Measurements from ENCODE around the gene DCAF5. TPM values are rescaled to one million over a fixed set of nuclear protein-coding genes. Genes with fewer than 3 reads are reported as not detected.

The DCAF5 gene
- total RNA-seq, 1 donor from 2014 or later, result 57.3 TPM

DNA sequence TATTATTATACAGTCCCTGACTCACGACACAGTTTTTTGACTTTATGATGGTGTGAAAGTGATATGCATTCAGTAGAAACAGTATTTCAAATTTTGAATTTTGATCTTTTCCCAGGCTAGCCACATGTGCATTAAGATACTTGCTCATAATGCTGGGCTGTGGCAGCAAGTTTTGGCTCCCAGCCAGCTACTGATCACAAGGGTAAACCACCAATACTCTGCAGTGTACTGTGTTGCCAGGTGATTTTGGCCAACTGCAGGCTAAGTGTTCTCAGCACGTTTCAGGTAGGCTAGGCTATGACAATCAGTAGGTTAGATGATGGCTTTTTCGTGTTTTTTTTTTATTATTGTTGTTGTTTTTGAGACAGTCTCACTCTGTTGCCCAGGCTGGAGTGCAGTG lies 104.5 kb downstream of the DCAF5 start:
- no peak for ATAC-seq
- H3K4me3 ChIP-seq, result no peak overlapping the region
- H3K36me3 ChIP-seq, result peaks cover 7% of the 10 kb centered on the region
- no peaks in the 10 kb centered on the region for H3K9me3 ChIP-seq
- no peak overlapping the region for H3K27ac ChIP-seq
- no peak for TF ChIP-seq CTCF (IDR thresholded peaks at IDR 0.05)
- H3K27me3 ChIP-seq, result no peaks in the 10 kb centered on the region
- H3K4me1 ChIP-seq, result peaks cover 87% of the 10 kb centered on the region
- no peak for DNase-seq
- intact Hi-C loops (cut with DNase I), result no loop called here

- intact Hi-C loops (cut with DNase I), result no loop called here
- no peak for ATAC-seq
- H3K27ac ChIP-seq, result peak overlapping the region; percentile 28
Observed at GRCh38 chr14:69047255-69047654, 105.7 kb downstream of the DCAF5 start.

DNA sequence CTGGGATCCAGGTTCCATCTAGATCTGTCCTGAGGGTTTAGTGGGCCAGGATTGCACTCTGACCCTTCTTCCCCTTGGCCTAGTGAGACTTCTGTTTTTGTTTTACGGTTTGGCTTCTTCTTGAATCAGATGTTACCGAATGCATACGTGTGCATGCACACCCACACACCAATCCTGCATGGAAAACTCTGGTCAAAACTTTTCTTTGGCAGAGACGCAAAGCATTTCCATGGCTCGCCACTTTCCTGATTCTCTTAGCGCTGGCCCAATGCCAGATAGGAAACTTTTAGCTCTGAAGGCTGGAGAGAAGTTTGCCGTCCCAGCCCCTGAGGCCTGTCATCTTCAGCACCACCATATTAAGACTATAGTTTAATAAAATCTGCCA lies 106.5 kb downstream of the DCAF5 start:
- intact Hi-C loops (cut with DNase I), result no loop called here
- no peaks in the 10 kb centered on the region for H3K9me3 ChIP-seq
- ATAC-seq, result no peak
- H3K27ac ChIP-seq, result peak overlapping the region; percentile 28
- H3K4me3 ChIP-seq, result no peak overlapping the region
- DNase-seq, result no peak
- TF ChIP-seq CTCF (IDR thresholded peaks at IDR 0.05), result no peak
- H3K36me3 ChIP-seq, result no peaks in the 10 kb centered on the region
- no peaks in the 10 kb centered on the region for H3K27me3 ChIP-seq
- H3K4me1 ChIP-seq, result peaks cover 81% of the 10 kb centered on the region

More at GRCh38 chr14:69047255-69047654, 105.7 kb downstream of the DCAF5 start:
- no peak for TF ChIP-seq CTCF (IDR thresholded peaks at IDR 0.05)
- no peaks in the 10 kb centered on the region for H3K36me3 ChIP-seq
- H3K4me1 ChIP-seq, result peaks cover 89% of the 10 kb centered on the region
- no peak for DNase-seq
- H3K9me3 ChIP-seq, result no peaks in the 10 kb centered on the region
- H3K4me3 ChIP-seq, result no peak overlapping the region
- H3K27me3 ChIP-seq, result no peaks in the 10 kb centered on the region

DNA sequence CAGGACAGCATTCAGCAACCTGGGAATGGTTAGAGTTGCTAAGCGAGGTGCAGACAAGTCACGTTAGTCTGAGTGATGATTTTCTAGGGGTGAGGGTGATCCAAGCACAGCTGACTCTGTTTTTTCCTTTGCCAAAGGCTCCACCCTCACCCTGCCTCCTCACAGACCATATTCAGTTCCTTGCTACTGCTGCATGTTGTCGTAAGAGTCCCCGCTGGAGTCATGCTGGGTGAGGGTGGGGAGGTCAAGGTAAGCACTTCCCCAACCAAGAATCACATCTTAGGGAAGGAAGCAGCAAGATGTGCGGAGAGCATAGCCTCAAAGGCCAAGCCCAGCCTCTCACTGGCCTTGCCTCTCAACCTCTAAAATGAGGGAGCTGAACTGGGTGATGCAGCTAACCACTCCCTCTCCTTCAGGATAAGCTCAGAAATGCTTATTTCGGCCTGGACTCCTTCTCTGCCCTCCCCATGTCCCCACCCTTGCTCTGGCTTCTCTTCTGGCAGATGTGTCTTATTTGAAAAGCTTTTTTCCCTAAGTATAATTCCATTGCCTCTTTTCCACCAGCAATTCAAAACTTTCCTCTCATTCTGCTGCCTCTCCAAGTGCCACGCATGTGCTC lies 107.0 kb downstream of the DCAF5 start:
- Histone ChIP-seq H3K27ac (peak overlapping the region; percentile 28), H3K27me3 (no peaks in the 10 kb centered on the region), H3K4me3 (no peak overlapping the region), H3K36me3 (no peaks in the 10 kb centered on the region), H3K4me1 (peaks cover 76% of the 10 kb centered on the region), H3K9me3 (no peaks in the 10 kb centered on the region)
- intact Hi-C loops (cut with DNase I), result no loop called here
- TF ChIP-seq CTCF (IDR thresholded peaks at IDR 0.05), result no peak
- peak; percentile 37 for ATAC-seq
- no peak for DNase-seq

- H3K27me3 ChIP-seq, result no peaks in the 10 kb centered on the region
- intact Hi-C loops (cut with DNase I), result no loop called here
- peaks cover 67% of the 10 kb centered on the region for H3K4me1 ChIP-seq
- H3K27ac ChIP-seq, result no peak overlapping the region
- DNase-seq (no peak), ATAC-seq (no peak)
- no peaks in the 10 kb centered on the region for H3K9me3 ChIP-seq
- no peaks in the 10 kb centered on the region for H3K36me3 ChIP-seq
- TF ChIP-seq CTCF (IDR thresholded peaks at IDR 0.05), result no peak
- H3K4me3 ChIP-seq, result no peak overlapping the region
Observed at GRCh38 chr14:69044965-69045555, 107.9 kb downstream of the DCAF5 start.

Measured in upper lobe of right lung (tissue), 1 donor.